SK-N-MC (cell line): ENCODE data around the gene TM4SF1.

Source experiments
- EZH2 ChIP-seq: fragments of 200-600 bp; sonication (generic); IDR thresholded peaks from one replicate; pipeline ENCODE4 v1.6.1; 2017; ENCODE audit warnings: antibody characterized with exemption
- POLR2AphosphoS5 ChIP-seq: IDR thresholded peaks from 2 replicates; pipeline ENCODE4 v1.6.1; 2012; ENCODE audit warnings: mild to moderate bottlenecking, low read depth, low read length, borderline replicate concordance

GRCh38 chr3:149401212-149401925 lies 23.9 kb upstream of the TM4SF1 start:
- TF ChIP-seq EZH2, result no peak
- TF ChIP-seq POLR2AphosphoS5, result no peak
